ENCODE data around the gene ELOB.
"Not testable (repeated sequence)": the region's sequence is repeated elsewhere in the genome, so short reads cannot be mapped to it uniquely, and the experiment has no call there.

ELOB gene

GRCh38 chr16:2734844-2735515 lies 42.1 kb downstream of the ELOB start:
- no peak for TF ChIP-seq CTCF (IDR thresholded peaks at IDR 0.05; ENCODE audit: low read length, missing control alignments)
- H3K4me3 ChIP-seq (replicated peaks; ENCODE audit: low read depth, low read length), result no peak overlapping the region
- DNase-seq (ENCODE audit: low read depth), result no peak

- no peak overlapping the region for H3K4me3 ChIP-seq (replicated peaks; ENCODE audit: low read depth, low read length)
- no peak for TF ChIP-seq CTCF (IDR thresholded peaks at IDR 0.05; ENCODE audit: low read length, missing control alignments)
- DNase-seq (ENCODE audit: low read depth), result no peak
Measured at GRCh38 chr16:2728034-2728433, 49.0 kb downstream of the ELOB start.

GRCh38 chr16:2726923-2727322 lies 50.2 kb downstream of the ELOB start:
- no peak for TF ChIP-seq CTCF (IDR thresholded peaks at IDR 0.05; ENCODE audit: low read length, missing control alignments)
- no peak for DNase-seq (ENCODE audit: low read depth)
- H3K4me3 ChIP-seq (replicated peaks; ENCODE audit: low read depth, low read length), result no peak overlapping the region

GRCh38 chr16:2724816-2725348 lies 52.2 kb downstream of the ELOB start:
- TF ChIP-seq CTCF (IDR thresholded peaks at IDR 0.05; ENCODE audit: low read length, missing control alignments), result no peak
- H3K4me3 ChIP-seq (replicated peaks; ENCODE audit: low read depth, low read length), result no peak overlapping the region

GRCh38 chr16:2724088-2724676 lies 52.9 kb downstream of the ELOB start:
- no peak for TF ChIP-seq CTCF (IDR thresholded peaks at IDR 0.05; ENCODE audit: low read length, missing control alignments)
- H3K4me3 ChIP-seq (replicated peaks; ENCODE audit: low read depth, low read length), result no peak overlapping the region
- no peak for DNase-seq (ENCODE audit: low read depth)

More at GRCh38 chr16:2724816-2725348, 52.2 kb downstream of the ELOB start:
- DNase-seq (ENCODE audit: low read depth), result no peak

GRCh38 chr16:2721634-2722173 lies 55.4 kb downstream of the ELOB start:
- peak overlapping the region; percentile 56 for H3K4me3 ChIP-seq (replicated peaks; ENCODE audit: low read depth, low read length)
- not testable (repeated sequence) for DNase-seq (ENCODE audit: low read depth)

All from fibroblast of pulmonary artery (primary cell).